ENCODE results near the gene FARP2.

FARP2 gene

GRCh38 chr2:241469746-241470145 is 113.7 kb downstream of the FARP2 start:
- Histone ChIP-seq H3K27ac (ENCODE audit: insufficient read depth in 1 of 2, low read depth in 1 of 2, low read length in 2 of 2, poor library complexity in 1 of 2, severe bottlenecking in 2 of 2) (no peak overlapping the region), H3K27me3 (replicated peaks in 2 of 5; ENCODE audit: control insufficient read depth in 4 of 5, insufficient read depth in 5 of 5, low read length in 4 of 5) (peaks cover 0 to 17% (median 2%) of the 10 kb centered on the region in 5 experiments), H3K4me3 (ENCODE audit: control insufficient read depth in 1 of 7, extremely low read depth in 1 of 7, insufficient read depth in 4 of 7, low read depth in 2 of 7, low read length in 6 of 7) (no peak overlapping the region), H3K36me3 (ENCODE audit: control insufficient read depth in 4 of 4, insufficient read depth in 4 of 4, low read length in 3 of 4) (peaks cover 0 to 1% (median 0%) of the 10 kb centered on the region in 4 experiments), H3K9me3 (ENCODE audit: control extremely low read depth in 1 of 5, control insufficient read depth in 4 of 5, insufficient read depth in 2 of 5, low read depth in 1 of 5, low read length in 4 of 5) (peaks cover 0 to 7% (median 0%) of the 10 kb centered on the region in 5 experiments), H3K4me1 (ENCODE audit: control extremely low read depth in 1 of 4, control insufficient read depth in 4 of 4, insufficient read depth in 4 of 4, low read length in 3 of 4) (no peaks in the 10 kb centered on the region)
- no peak for DNase-seq
- ChIA-PET POLR2A (no interaction called here), CTCF (no interaction called here)
- WGBS (ENCODE audit: insufficient coverage) = 100% methylated on average over 2 of the region's 2 CpGs

GRCh38 chr2:241473399-241473798 is 117.3 kb downstream of the FARP2 start:
- Histone ChIP-seq H3K27me3 (replicated peaks in 2 of 5; ENCODE audit: control insufficient read depth in 4 of 5, insufficient read depth in 5 of 5, low read length in 4 of 5) (peaks cover 0 to 13% (median 2%) of the 10 kb centered on the region in 5 experiments), H3K27ac (ENCODE audit: insufficient read depth in 1 of 2, low read depth in 1 of 2, low read length in 2 of 2, poor library complexity in 1 of 2, severe bottlenecking in 2 of 2) (no peak overlapping the region), H3K9me3 (ENCODE audit: control extremely low read depth in 1 of 5, control insufficient read depth in 4 of 5, insufficient read depth in 2 of 5, low read depth in 1 of 5, low read length in 4 of 5) (peaks cover 0 to 7% (median 0%) of the 10 kb centered on the region in 5 experiments), H3K36me3 (ENCODE audit: control insufficient read depth in 4 of 4, insufficient read depth in 4 of 4, low read length in 3 of 4) (peaks cover 0 to 2% (median under 1%) of the 10 kb centered on the region in 4 experiments), H3K4me3 (ENCODE audit: control insufficient read depth in 1 of 7, extremely low read depth in 1 of 7, insufficient read depth in 4 of 7, low read depth in 2 of 7, low read length in 6 of 7) (no peak overlapping the region), H3K4me1 (ENCODE audit: control extremely low read depth in 1 of 4, control insufficient read depth in 4 of 4, insufficient read depth in 4 of 4, low read length in 3 of 4) (no peaks in the 10 kb centered on the region)
- ChIA-PET CTCF (no interaction called here), POLR2A (no interaction called here)
- 100% methylated on average over 3 of the region's 3 CpGs for WGBS (ENCODE audit: insufficient coverage)
- DNase-seq = no peak

DNA sequence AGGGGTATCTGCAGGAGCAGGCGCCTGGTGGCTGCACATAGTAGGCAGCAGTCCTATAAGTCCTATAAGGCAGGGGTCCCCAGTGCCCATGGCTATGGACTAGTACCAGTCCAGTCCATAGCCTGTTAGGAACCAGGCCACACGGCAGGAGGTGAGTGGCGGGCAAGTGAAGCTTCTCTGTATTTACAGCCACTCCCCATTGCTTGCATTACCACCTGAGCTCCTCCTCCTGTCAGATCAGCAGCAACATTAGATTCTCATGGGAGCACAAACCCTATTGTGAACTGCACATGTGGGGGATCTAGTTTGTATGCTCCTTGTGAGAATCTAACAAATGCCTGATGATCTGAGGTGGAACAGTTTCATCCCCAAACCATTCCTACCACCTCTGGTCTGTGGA is 119.2 kb downstream of the FARP2 start:
- peaks cover 0 to 23% (median 2%) of the 10 kb centered on the region in 5 experiments for H3K27me3 ChIP-seq (replicated peaks in 2 of 5; ENCODE audit: control insufficient read depth in 4 of 5, insufficient read depth in 5 of 5, low read length in 4 of 5)
- peaks cover 0 to 5% (median under 1%) of the 10 kb centered on the region in 4 experiments for H3K36me3 ChIP-seq (ENCODE audit: control insufficient read depth in 4 of 4, insufficient read depth in 4 of 4, low read length in 3 of 4)
- H3K4me3 ChIP-seq (ENCODE audit: control insufficient read depth in 1 of 7, extremely low read depth in 1 of 7, insufficient read depth in 4 of 7, low read depth in 2 of 7, low read length in 6 of 7) = no peak overlapping the region
- H3K27ac ChIP-seq (ENCODE audit: insufficient read depth in 1 of 2, low read depth in 1 of 2, low read length in 2 of 2, poor library complexity in 1 of 2, severe bottlenecking in 2 of 2) = no peak overlapping the region
- CTCF ChIA-PET = no interaction called here
- WGBS (ENCODE audit: insufficient coverage) = 97% methylated on average over 2 of the region's 3 CpGs
- H3K9me3 ChIP-seq (ENCODE audit: control extremely low read depth in 1 of 5, control insufficient read depth in 4 of 5, insufficient read depth in 2 of 5, low read depth in 1 of 5, low read length in 4 of 5) = peaks cover 0 to 7% (median 0%) of the 10 kb centered on the region in 5 experiments
- POLR2A ChIA-PET = no interaction called here
- H3K4me1 ChIP-seq (ENCODE audit: control extremely low read depth in 1 of 4, control insufficient read depth in 4 of 4, insufficient read depth in 4 of 4, low read length in 3 of 4) = no peaks in the 10 kb centered on the region
- no peak for DNase-seq

DNA sequence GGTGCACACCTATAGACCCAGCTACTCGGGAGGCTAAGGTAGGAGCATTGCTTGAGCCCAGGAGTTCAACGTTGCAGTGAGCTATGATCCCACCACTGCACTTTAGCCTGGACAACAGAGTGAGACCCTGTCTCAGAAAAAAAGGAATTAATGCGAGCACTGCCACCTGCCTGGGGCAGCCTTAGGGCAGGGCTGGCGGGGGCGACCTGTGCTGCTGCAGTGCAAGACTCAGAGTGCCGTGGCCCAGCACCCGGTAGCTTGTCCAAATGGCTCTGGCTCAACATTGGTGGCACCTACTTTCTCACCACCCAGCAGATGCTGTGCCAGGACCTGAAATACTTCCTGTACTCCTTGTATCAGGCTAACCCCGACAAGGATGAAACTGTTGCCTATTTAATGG is 122.1 kb downstream of the FARP2 start:
- POLR2A ChIA-PET = no interaction called here
- peaks cover 0 to 18% (median 0%) of the 10 kb centered on the region in 5 experiments for H3K27me3 ChIP-seq (replicated peaks in 2 of 5; ENCODE audit: control insufficient read depth in 4 of 5, insufficient read depth in 5 of 5, low read length in 4 of 5)
- H3K4me1 ChIP-seq (ENCODE audit: control extremely low read depth in 1 of 4, control insufficient read depth in 4 of 4, insufficient read depth in 4 of 4, low read length in 3 of 4) = no peaks in the 10 kb centered on the region
- no peak overlapping the region for H3K27ac ChIP-seq (ENCODE audit: insufficient read depth in 1 of 2, low read depth in 1 of 2, low read length in 2 of 2, poor library complexity in 1 of 2, severe bottlenecking in 2 of 2)
- WGBS (ENCODE audit: insufficient coverage) = 100% methylated on average over 6 of the region's 8 CpGs
- peaks cover 0 to 5% (median 0%) of the 10 kb centered on the region in 4 experiments for H3K36me3 ChIP-seq (ENCODE audit: control insufficient read depth in 4 of 4, insufficient read depth in 4 of 4, low read length in 3 of 4)
- H3K9me3 ChIP-seq (ENCODE audit: control extremely low read depth in 1 of 5, control insufficient read depth in 4 of 5, insufficient read depth in 2 of 5, low read depth in 1 of 5, low read length in 4 of 5) = no peaks in the 10 kb centered on the region
- DNase-seq = no peak
- H3K4me3 ChIP-seq (ENCODE audit: control insufficient read depth in 1 of 7, extremely low read depth in 1 of 7, insufficient read depth in 4 of 7, low read depth in 2 of 7, low read length in 6 of 7) = no peak overlapping the region
- CTCF ChIA-PET = no interaction called here

- CTCF ChIA-PET = interaction anchor here (1.1 to 1.3 kb wide), 2 partner anchors 16 to 116 kb away, joined by 3 read pairs; no protein-coding TSS in a partner anchor
- no peak overlapping the region for H3K4me3 ChIP-seq (ENCODE audit: control insufficient read depth in 1 of 7, extremely low read depth in 1 of 7, insufficient read depth in 4 of 7, low read depth in 2 of 7, low read length in 6 of 7)
- peaks cover 0 to 5% (median 0%) of the 10 kb centered on the region in 4 experiments for H3K36me3 ChIP-seq (ENCODE audit: control insufficient read depth in 4 of 4, insufficient read depth in 4 of 4, low read length in 3 of 4)
- POLR2A ChIA-PET = interaction anchor here (0.6 kb wide), 1 partner anchor 1235 kb away, joined by 5 read pairs; no protein-coding TSS in a partner anchor
- H3K9me3 ChIP-seq (ENCODE audit: control extremely low read depth in 1 of 5, control insufficient read depth in 4 of 5, insufficient read depth in 2 of 5, low read depth in 1 of 5, low read length in 4 of 5) = no peaks in the 10 kb centered on the region
- DNase-seq = no peak
- WGBS (ENCODE audit: insufficient coverage) = 95% methylated on average over 17 of the region's 18 CpGs
- H3K27me3 ChIP-seq (replicated peaks in 2 of 5; ENCODE audit: control insufficient read depth in 4 of 5, insufficient read depth in 5 of 5, low read length in 4 of 5) = peaks cover 0 to 13% (median 0%) of the 10 kb centered on the region in 5 experiments
- no peak overlapping the region for H3K27ac ChIP-seq (ENCODE audit: insufficient read depth in 1 of 2, low read depth in 1 of 2, low read length in 2 of 2, poor library complexity in 1 of 2, severe bottlenecking in 2 of 2)
- H3K4me1 ChIP-seq (ENCODE audit: control extremely low read depth in 1 of 4, control insufficient read depth in 4 of 4, insufficient read depth in 4 of 4, low read length in 3 of 4) = no peaks in the 10 kb centered on the region
Measured at GRCh38 chr2:241479026-241479898, 123.2 kb downstream of the FARP2 start.

- ChIA-PET CTCF (no interaction called here), POLR2A (no interaction called here)
- peaks cover 0 to 3% (median 0%) of the 10 kb centered on the region in 4 experiments for H3K36me3 ChIP-seq (ENCODE audit: control insufficient read depth in 4 of 4, insufficient read depth in 4 of 4, low read length in 3 of 4)
- no peaks in the 10 kb centered on the region for H3K9me3 ChIP-seq (ENCODE audit: control extremely low read depth in 1 of 5, control insufficient read depth in 4 of 5, insufficient read depth in 2 of 5, low read depth in 1 of 5, low read length in 4 of 5)
- no peaks in the 10 kb centered on the region for H3K4me1 ChIP-seq (ENCODE audit: control extremely low read depth in 1 of 4, control insufficient read depth in 4 of 4, insufficient read depth in 4 of 4, low read length in 3 of 4)
- H3K4me3 ChIP-seq (ENCODE audit: control insufficient read depth in 1 of 7, extremely low read depth in 1 of 7, insufficient read depth in 4 of 7, low read depth in 2 of 7, low read length in 6 of 7) = no peak overlapping the region
- H3K27ac ChIP-seq (ENCODE audit: insufficient read depth in 1 of 2, low read depth in 1 of 2, low read length in 2 of 2, poor library complexity in 1 of 2, severe bottlenecking in 2 of 2) = no peak overlapping the region
- DNase-seq = no peak
- 100% methylated on average over 1 of the region's 1 CpG for WGBS (ENCODE audit: insufficient coverage)
- H3K27me3 ChIP-seq (replicated peaks in 2 of 5; ENCODE audit: control insufficient read depth in 4 of 5, insufficient read depth in 5 of 5, low read length in 4 of 5) = peaks cover 0 to 13% (median 0%) of the 10 kb centered on the region in 5 experiments
Measured at GRCh38 chr2:241481687-241482086, 125.6 kb downstream of the FARP2 start.

Data from common myeloid progenitor, CD34-positive (primary cell).